ENCODE results near the gene BLMH.

Gene BLMH

GRCh38 chr17:30308406-30308805 lies 16.7 kb upstream of the BLMH start:
- H3K27ac ChIP-seq (ENCODE audit: low read depth, low read length): no peak overlapping the region
- no peaks in the 10 kb centered on the region for H3K9me3 ChIP-seq (ENCODE audit: control insufficient read depth in 1 of 2, low read length in 2 of 2)
- H3K9ac ChIP-seq (ENCODE audit: low read depth in 1 of 2, low read length in 2 of 2): no peak overlapping the region
- no peaks in the 10 kb centered on the region for H3K27me3 ChIP-seq (ENCODE audit: control insufficient read depth in 1 of 2, insufficient read depth in 2 of 2, low read length in 2 of 2)
- H3K4me3 ChIP-seq (ENCODE audit: low read depth in 1 of 2, low read length in 2 of 2): no peak overlapping the region
- no peaks in the 10 kb centered on the region for H3K36me3 ChIP-seq (ENCODE audit: control insufficient read depth in 1 of 2, insufficient read depth in 2 of 2, low read length in 2 of 2)
- no peaks in the 10 kb centered on the region for H3K4me1 ChIP-seq (ENCODE audit: control insufficient read depth in 1 of 2, insufficient read depth in 2 of 2, low read length in 2 of 2)

GRCh38 chr17:30304778-30305177 lies 13.0 kb upstream of the BLMH start:
- H3K4me3 ChIP-seq (ENCODE audit: low read depth in 1 of 2, low read length in 2 of 2): no peak overlapping the region
- no peaks in the 10 kb centered on the region for H3K27me3 ChIP-seq (ENCODE audit: control insufficient read depth in 1 of 2, insufficient read depth in 2 of 2, low read length in 2 of 2)
- no peak overlapping the region for H3K9ac ChIP-seq (ENCODE audit: low read depth in 1 of 2, low read length in 2 of 2)
- H3K9me3 ChIP-seq (ENCODE audit: control insufficient read depth in 1 of 2, low read length in 2 of 2): peaks cover 0 to 6% of the 10 kb centered on the region in 2 donors
- no peak overlapping the region for H3K27ac ChIP-seq (ENCODE audit: low read depth, low read length)
- no peaks in the 10 kb centered on the region for H3K36me3 ChIP-seq (ENCODE audit: control insufficient read depth in 1 of 2, insufficient read depth in 2 of 2, low read length in 2 of 2)
- no peaks in the 10 kb centered on the region for H3K4me1 ChIP-seq (ENCODE audit: control insufficient read depth in 1 of 2, insufficient read depth in 2 of 2, low read length in 2 of 2)

- Histone ChIP-seq H3K4me1 (ENCODE audit: control insufficient read depth in 1 of 2, insufficient read depth in 2 of 2, low read length in 2 of 2) (no peaks in the 10 kb centered on the region), H3K9ac (ENCODE audit: low read depth in 1 of 2, low read length in 2 of 2) (no peak overlapping the region), H3K9me3 (ENCODE audit: control insufficient read depth in 1 of 2, low read length in 2 of 2) (peaks cover 0 to 6% of the 10 kb centered on the region in 2 donors), H3K27ac (ENCODE audit: low read depth, low read length) (no peak overlapping the region), H3K27me3 (ENCODE audit: control insufficient read depth in 1 of 2, insufficient read depth in 2 of 2, low read length in 2 of 2) (no peaks in the 10 kb centered on the region), H3K4me3 (ENCODE audit: low read depth in 1 of 2, low read length in 2 of 2) (no peak overlapping the region), H3K36me3 (ENCODE audit: control insufficient read depth in 1 of 2, insufficient read depth in 2 of 2, low read length in 2 of 2) (no peaks in the 10 kb centered on the region)
Measured at GRCh38 chr17:30302241-30302640, 10.5 kb upstream of the BLMH start.

GRCh38 chr17:30300818-30301217 lies 9.1 kb upstream of the BLMH start:
- Histone ChIP-seq H3K9ac (ENCODE audit: low read depth in 1 of 2, low read length in 2 of 2) (no peak overlapping the region), H3K27ac (ENCODE audit: low read depth, low read length) (no peak overlapping the region), H3K36me3 (ENCODE audit: control insufficient read depth in 1 of 2, insufficient read depth in 2 of 2, low read length in 2 of 2) (no peaks in the 10 kb centered on the region), H3K9me3 (ENCODE audit: control insufficient read depth in 1 of 2, low read length in 2 of 2) (peaks cover 0 to 6% of the 10 kb centered on the region in 2 donors), H3K4me1 (ENCODE audit: control insufficient read depth in 1 of 2, insufficient read depth in 2 of 2, low read length in 2 of 2) (no peaks in the 10 kb centered on the region), H3K4me3 (ENCODE audit: low read depth in 1 of 2, low read length in 2 of 2) (no peak overlapping the region), H3K27me3 (ENCODE audit: control insufficient read depth in 1 of 2, insufficient read depth in 2 of 2, low read length in 2 of 2) (no peaks in the 10 kb centered on the region)

- Histone ChIP-seq H3K4me1 (ENCODE audit: control insufficient read depth in 1 of 2, insufficient read depth in 2 of 2, low read length in 2 of 2) (no peaks in the 10 kb centered on the region), H3K9ac (ENCODE audit: low read depth in 1 of 2, low read length in 2 of 2) (no peak overlapping the region), H3K4me3 (ENCODE audit: low read depth in 1 of 2, low read length in 2 of 2) (no peak overlapping the region), H3K27me3 (ENCODE audit: control insufficient read depth in 1 of 2, insufficient read depth in 2 of 2, low read length in 2 of 2) (no peaks in the 10 kb centered on the region), H3K9me3 (ENCODE audit: control insufficient read depth in 1 of 2, low read length in 2 of 2) (peaks cover 0 to 6% of the 10 kb centered on the region in 2 donors), H3K36me3 (ENCODE audit: control insufficient read depth in 1 of 2, insufficient read depth in 2 of 2, low read length in 2 of 2) (no peaks in the 10 kb centered on the region), H3K27ac (ENCODE audit: low read depth, low read length) (no peak overlapping the region)
Measured at GRCh38 chr17:30299000-30299399, 7.3 kb upstream of the BLMH start.

- H3K27ac ChIP-seq (ENCODE audit: low read depth, low read length): no peak overlapping the region
- no peak overlapping the region for H3K9ac ChIP-seq (ENCODE audit: low read depth in 1 of 2, low read length in 2 of 2)
Measured at GRCh38 chr17:30297715-30298114, 6.0 kb upstream of the BLMH start.

GRCh38 chr17:30296499-30297080 lies 4.8 kb upstream of the BLMH start:
- no peak overlapping the region for H3K9ac ChIP-seq (ENCODE audit: low read depth in 1 of 2, low read length in 2 of 2)
- H3K9me3 ChIP-seq (ENCODE audit: control insufficient read depth in 1 of 2, low read length in 2 of 2): peaks cover 0 to 6% of the 10 kb centered on the region in 2 donors
- no peaks in the 10 kb centered on the region for H3K36me3 ChIP-seq (ENCODE audit: control insufficient read depth in 1 of 2, insufficient read depth in 2 of 2, low read length in 2 of 2)
- no peak overlapping the region for H3K4me3 ChIP-seq (ENCODE audit: low read depth in 1 of 2, low read length in 2 of 2)
- H3K4me1 ChIP-seq (ENCODE audit: control insufficient read depth in 1 of 2, insufficient read depth in 2 of 2, low read length in 2 of 2): no peaks in the 10 kb centered on the region
- no peak overlapping the region for H3K27ac ChIP-seq (ENCODE audit: low read depth, low read length)
- H3K27me3 ChIP-seq (ENCODE audit: control insufficient read depth in 1 of 2, insufficient read depth in 2 of 2, low read length in 2 of 2): no peaks in the 10 kb centered on the region

More at GRCh38 chr17:30297715-30298114, 6.0 kb upstream of the BLMH start:
- no peak overlapping the region for H3K4me3 ChIP-seq (ENCODE audit: low read depth in 1 of 2, low read length in 2 of 2)
- H3K4me1 ChIP-seq (ENCODE audit: control insufficient read depth in 1 of 2, insufficient read depth in 2 of 2, low read length in 2 of 2): no peaks in the 10 kb centered on the region
- no peaks in the 10 kb centered on the region for H3K36me3 ChIP-seq (ENCODE audit: control insufficient read depth in 1 of 2, insufficient read depth in 2 of 2, low read length in 2 of 2)
- H3K9me3 ChIP-seq (ENCODE audit: control insufficient read depth in 1 of 2, low read length in 2 of 2): peaks cover 0 to 6% of the 10 kb centered on the region in 2 donors
- no peaks in the 10 kb centered on the region for H3K27me3 ChIP-seq (ENCODE audit: control insufficient read depth in 1 of 2, insufficient read depth in 2 of 2, low read length in 2 of 2)

GRCh38 chr17:30292286-30292858 lies 628 bp upstream of the BLMH start:
- Histone ChIP-seq H3K4me1 (ENCODE audit: control insufficient read depth in 1 of 2, insufficient read depth in 2 of 2, low read length in 2 of 2) (peaks cover 5 to 8% of the 10 kb centered on the region in 2 donors), H3K9ac (ENCODE audit: low read depth in 1 of 2, low read length in 2 of 2) (peak overlapping the region; percentile 54 to 58), H3K27ac (ENCODE audit: low read depth, low read length) (no peak overlapping the region)

GRCh38 chr17:30290696-30291542 lies 825 bp downstream of the BLMH start:
- Histone ChIP-seq H3K27me3 (ENCODE audit: control insufficient read depth in 1 of 2, insufficient read depth in 2 of 2, low read length in 2 of 2) (no peaks in the 10 kb centered on the region), H3K9ac (ENCODE audit: low read depth in 1 of 2, low read length in 2 of 2) (peak overlapping the region; percentile 69 to 76), H3K27ac (ENCODE audit: low read depth, low read length) (peak overlapping the region; percentile 17), H3K9me3 (ENCODE audit: control insufficient read depth in 1 of 2, low read length in 2 of 2) (no peaks in the 10 kb centered on the region), H3K4me3 (ENCODE audit: low read depth in 1 of 2, low read length in 2 of 2) (peak overlapping the region; percentile 85 to 89), H3K36me3 (ENCODE audit: control insufficient read depth in 1 of 2, insufficient read depth in 2 of 2, low read length in 2 of 2) (peaks cover 4 to 5% of the 10 kb centered on the region in 2 donors), H3K4me1 (ENCODE audit: control insufficient read depth in 1 of 2, insufficient read depth in 2 of 2, low read length in 2 of 2) (peaks cover 5 to 8% of the 10 kb centered on the region in 2 donors)

More at GRCh38 chr17:30292286-30292858, 628 bp upstream of the BLMH start:
- H3K36me3 ChIP-seq (ENCODE audit: control insufficient read depth in 1 of 2, insufficient read depth in 2 of 2, low read length in 2 of 2): peaks cover 0 to 4% of the 10 kb centered on the region in 2 donors
- H3K9me3 ChIP-seq (ENCODE audit: control insufficient read depth in 1 of 2, low read length in 2 of 2): no peaks in the 10 kb centered on the region
- peak overlapping the region; percentile 82 to 89 for H3K4me3 ChIP-seq (ENCODE audit: low read depth in 1 of 2, low read length in 2 of 2)
- H3K27me3 ChIP-seq (ENCODE audit: control insufficient read depth in 1 of 2, insufficient read depth in 2 of 2, low read length in 2 of 2): no peaks in the 10 kb centered on the region

GRCh38 chr17:30290077-30290476 lies 1.7 kb downstream of the BLMH start:
- peaks cover 4 to 13% of the 10 kb centered on the region in 2 donors for H3K36me3 ChIP-seq (ENCODE audit: control insufficient read depth in 1 of 2, insufficient read depth in 2 of 2, low read length in 2 of 2)
- H3K27me3 ChIP-seq (ENCODE audit: control insufficient read depth in 1 of 2, insufficient read depth in 2 of 2, low read length in 2 of 2): no peaks in the 10 kb centered on the region
- no peak overlapping the region for H3K4me3 ChIP-seq (ENCODE audit: low read depth in 1 of 2, low read length in 2 of 2)
- no peaks in the 10 kb centered on the region for H3K9me3 ChIP-seq (ENCODE audit: control insufficient read depth in 1 of 2, low read length in 2 of 2)
- peaks cover 5 to 8% of the 10 kb centered on the region in 2 donors for H3K4me1 ChIP-seq (ENCODE audit: control insufficient read depth in 1 of 2, insufficient read depth in 2 of 2, low read length in 2 of 2)
- no peak overlapping the region for H3K27ac ChIP-seq (ENCODE audit: low read depth, low read length)
- no peak overlapping the region for H3K9ac ChIP-seq (ENCODE audit: low read depth in 1 of 2, low read length in 2 of 2)
